GM10266 (cell line): ENCODE results near the gene TMEM39B.
"Not testable (repeated sequence)": the region's sequence is repeated elsewhere in the genome, so short reads cannot be mapped to it uniquely, and the experiment has no call there.

Experiments used
- DNase-seq: peaks from one replicate; pipeline ENCODE4 v3.0.0; 2012; ENCODE audit errors: extremely low spot score
- TF ChIP-seq, protein P1 (sequence below): IDR thresholded peaks from 2 replicates; pipeline ENCODE4 v1.5.1; 2012; ENCODE audit warnings: mild to moderate bottlenecking, low read depth; ENCODE audit not compliant: control insufficient read depth, insufficient read depth; ENCODE audit errors: missing control alignments

Gene TMEM39B

DNA sequence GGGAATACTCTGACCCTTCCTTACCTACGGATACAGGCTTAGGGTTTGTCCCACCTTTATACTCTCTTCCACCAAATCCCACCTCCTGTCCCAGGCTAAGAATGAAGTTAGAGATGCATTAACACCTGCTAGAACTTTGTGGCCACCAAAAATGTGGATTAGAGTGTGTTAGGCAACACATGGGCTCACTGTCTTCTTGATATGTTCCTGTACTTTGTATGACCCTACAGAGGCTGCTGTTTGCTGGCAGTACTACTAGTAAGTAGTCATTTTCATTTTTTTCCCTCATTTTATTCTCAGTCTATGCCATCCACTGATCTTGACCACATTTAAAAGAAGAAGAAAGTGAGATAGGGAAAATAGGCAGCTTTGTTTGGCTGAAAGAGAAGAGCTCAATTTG, 21.0 kb upstream of the TMEM39B start:
- no peak for DNase-seq
- TF ChIP-seq, protein P1, sequence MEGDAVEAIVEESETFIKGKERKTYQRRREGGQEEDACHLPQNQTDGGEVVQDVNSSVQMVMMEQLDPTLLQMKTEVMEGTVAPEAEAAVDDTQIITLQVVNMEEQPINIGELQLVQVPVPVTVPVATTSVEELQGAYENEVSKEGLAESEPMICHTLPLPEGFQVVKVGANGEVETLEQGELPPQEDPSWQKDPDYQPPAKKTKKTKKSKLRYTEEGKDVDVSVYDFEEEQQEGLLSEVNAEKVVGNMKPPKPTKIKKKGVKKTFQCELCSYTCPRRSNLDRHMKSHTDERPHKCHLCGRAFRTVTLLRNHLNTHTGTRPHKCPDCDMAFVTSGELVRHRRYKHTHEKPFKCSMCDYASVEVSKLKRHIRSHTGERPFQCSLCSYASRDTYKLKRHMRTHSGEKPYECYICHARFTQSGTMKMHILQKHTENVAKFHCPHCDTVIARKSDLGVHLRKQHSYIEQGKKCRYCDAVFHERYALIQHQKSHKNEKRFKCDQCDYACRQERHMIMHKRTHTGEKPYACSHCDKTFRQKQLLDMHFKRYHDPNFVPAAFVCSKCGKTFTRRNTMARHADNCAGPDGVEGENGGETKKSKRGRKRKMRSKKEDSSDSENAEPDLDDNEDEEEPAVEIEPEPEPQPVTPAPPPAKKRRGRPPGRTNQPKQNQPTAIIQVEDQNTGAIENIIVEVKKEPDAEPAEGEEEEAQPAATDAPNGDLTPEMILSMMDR, result no peak

DNA sequence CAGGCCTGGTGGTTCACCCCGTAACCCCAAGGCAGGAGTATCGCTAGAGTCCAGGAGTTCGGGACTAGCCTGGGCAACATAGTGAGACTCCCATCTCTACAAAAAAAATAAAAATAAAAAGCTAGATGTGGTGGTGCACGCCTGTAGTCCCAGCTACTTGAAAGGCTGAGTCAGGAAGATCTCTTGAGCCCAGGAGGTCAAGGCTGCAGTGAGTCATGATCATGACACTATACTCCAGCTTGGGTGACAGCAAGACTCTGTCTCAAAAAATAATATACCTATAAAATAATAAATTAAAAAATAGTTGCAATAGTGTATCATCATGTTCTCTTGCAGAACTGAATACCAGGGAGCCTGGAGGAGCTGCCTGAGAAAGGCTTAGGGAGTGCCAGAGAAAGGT, 19.9 kb upstream of the TMEM39B start:
- TF ChIP-seq, protein P1, result no peak
- DNase-seq, result no peak

DNA sequence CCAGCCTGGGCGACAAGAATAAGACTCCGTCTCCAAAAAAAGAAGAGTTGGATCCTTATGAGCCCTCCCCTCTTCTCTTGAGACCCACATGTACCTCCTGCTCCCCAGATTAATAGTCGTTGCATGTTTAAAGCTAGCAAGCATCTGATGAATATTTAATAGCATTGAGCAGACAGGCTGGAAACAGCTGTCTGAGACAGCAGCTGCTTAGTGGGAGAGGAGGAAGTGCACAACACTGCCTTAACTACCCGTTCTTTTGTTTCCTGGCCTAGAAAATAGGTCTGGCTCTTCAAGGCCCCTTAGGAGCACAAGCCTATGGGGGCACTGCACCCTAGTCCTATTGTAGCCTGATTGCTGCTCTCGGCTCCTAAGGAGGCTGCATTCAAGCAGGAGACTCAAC, 17.3 kb upstream of the TMEM39B start:
- TF ChIP-seq, protein P1, result no peak
- no peak for DNase-seq

DNA sequence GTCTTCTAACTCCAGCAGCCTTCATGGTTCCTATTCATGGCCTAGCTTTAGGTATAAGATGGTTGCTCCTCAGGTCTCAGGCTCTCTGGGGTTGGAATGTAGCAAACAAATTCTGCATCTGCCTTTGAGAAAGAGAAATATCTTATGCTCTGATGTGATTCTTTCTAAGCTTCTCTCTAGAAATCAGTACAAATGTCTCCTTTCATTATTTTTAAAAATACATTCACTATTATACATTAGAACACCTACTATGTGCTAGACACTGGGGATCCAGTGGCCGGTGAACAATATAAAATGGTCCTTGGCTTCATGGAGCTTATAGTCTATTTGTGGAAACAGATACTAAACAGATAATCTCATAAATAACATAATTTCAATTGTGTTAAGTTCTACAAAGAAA, 16.1 kb upstream of the TMEM39B start:
- TF ChIP-seq, protein P1, result no peak
- DNase-seq, result no peak

DNA sequence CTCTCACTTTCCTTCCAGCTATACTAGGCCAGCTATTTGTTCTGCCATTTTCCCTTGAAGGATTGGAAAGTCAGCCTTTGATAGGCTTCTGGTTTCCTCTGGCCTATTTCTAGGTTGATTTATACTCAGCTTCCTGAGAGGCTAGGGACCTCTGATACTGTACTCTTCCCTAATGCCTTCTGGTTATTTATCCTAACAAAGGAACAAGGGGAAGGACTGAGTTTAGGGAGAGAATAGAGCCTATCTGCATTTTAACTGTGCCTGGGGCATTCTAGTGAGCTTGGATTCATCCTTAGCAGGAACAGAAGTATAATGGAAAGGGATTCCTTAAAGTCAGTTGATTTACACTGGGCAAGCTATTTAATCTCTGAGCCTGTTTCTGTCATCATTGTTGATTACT, 11.8 kb upstream of the TMEM39B start:
- TF ChIP-seq, protein P1, result no peak

DNA sequence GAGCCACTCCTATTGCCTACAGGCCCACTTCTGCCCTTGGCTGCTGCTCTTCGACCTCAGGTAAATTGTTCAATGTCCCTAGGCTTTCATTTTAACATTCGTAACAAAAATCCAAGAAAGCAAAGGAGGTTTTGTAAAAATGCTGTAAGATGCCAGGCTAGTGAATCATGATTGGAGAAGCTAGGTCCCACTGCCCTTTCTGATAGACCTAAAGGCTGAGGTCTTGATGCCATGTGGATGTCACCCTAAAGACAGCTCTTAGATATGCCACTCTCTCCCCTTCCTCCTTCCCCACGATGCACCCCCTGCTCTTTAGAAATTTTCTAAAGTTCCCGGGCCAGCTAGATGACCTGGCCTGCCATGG, 9.9 kb upstream of the TMEM39B start:
- DNase-seq, result no peak
- TF ChIP-seq, protein P1, result no peak

More for the DNA sequence above, 11.8 kb upstream of the TMEM39B start:
- no peak for DNase-seq

DNA sequence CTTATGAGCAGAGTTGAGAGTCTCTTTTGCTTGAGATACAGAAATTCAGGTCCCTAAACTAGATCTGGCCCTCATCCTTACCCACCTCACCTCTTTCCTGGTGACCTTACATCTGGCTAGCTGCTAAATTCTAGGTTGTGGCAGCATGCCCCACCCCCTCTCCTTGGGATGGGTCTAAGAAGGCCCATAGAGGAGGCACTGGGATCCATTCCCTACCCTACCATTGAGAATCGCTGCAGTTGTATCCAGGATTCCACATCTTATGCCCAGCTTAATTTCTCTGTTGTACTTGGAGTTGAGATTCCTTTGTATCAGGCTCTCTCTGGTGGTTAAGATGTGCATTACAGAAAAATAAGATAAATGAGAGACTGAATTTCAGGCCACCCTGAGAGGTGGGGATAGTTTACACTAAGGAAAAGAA, 9.5 kb upstream of the TMEM39B start:
- TF ChIP-seq, protein P1, result peak; percentile 61
- peak; percentile 41 for DNase-seq

DNA sequence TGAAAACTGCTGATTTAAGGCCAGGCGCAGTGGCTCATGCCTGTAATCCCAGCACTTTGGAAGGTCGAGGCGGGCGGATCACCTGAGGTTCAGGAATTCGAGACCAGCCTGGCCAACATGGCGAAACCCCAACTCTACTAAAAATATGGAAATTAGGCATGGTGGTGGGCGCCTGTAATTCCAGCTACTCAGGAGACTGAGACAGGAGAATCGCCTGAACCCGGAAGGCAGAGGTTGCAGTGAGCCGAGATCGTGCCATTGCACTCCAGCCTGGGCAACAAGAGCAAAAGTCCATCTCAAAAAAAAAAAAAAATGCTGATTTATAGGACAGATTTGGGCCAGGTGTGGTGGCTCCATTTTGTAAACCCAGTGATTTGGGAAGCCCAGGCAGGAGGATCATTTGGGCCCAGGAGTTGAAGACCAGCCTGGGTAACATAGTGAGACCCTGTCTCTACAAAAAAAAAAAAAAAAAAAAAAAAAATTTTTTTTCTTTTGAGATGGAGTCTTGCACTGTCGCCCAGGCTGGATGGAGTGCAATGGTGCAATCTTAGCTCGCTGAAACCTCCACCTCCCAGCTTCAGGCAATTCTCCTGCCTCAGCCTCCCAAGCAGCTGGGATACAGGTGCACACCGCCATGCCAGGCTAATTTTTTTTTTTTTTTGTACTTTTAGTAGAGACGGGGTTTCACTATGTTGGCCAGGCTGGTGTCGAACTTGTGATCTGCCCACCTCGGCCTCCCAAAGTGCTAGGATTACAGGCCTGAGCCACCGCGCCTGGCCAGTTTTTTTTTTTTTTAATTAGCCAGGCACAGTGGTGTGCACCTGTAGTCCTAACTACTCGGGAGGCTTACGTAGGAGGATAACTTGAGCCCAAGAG, 6.9 kb upstream of the TMEM39B start:
- not testable (repeated sequence) for DNase-seq
